NB4 (cell line): Measurements from ENCODE around the gene ATP2B3.

ENCODE experiments used
- DNase-seq: peaks from one replicate; pipeline ENCODE4 v3.0.0; 2010; ENCODE audit warnings: low read depth
- H3K4me3 ChIP-seq: one replicate; pipeline ENCODE4 v1.5.1; 2011; ENCODE audit warnings: mild to moderate bottlenecking, low read depth, low read length, moderate library complexity
- CTCF ChIP-seq: IDR thresholded peaks from one replicate; pipeline ENCODE4 v1.5.1; 2012; ENCODE audit warnings: low read depth, low read length
- MYC ChIP-seq: IDR thresholded peaks from 2 replicates; pipeline ENCODE4 v1.6.1; 2011; ENCODE audit warnings: low read depth, low read length
- POLR2A ChIP-seq: IDR thresholded peaks from 2 replicates; pipeline ENCODE4 v1.6.1; 2011; ENCODE audit warnings: mild to moderate bottlenecking; ENCODE audit not compliant: insufficient read length; ENCODE audit errors: extremely low read depth
- TF ChIP-seq, protein P1 (sequence below): IDR thresholded peaks from 2 replicates; pipeline ENCODE4 v1.6.1; 2011; ENCODE audit warnings: low read depth, low read length

The ATP2B3 gene

DNA sequence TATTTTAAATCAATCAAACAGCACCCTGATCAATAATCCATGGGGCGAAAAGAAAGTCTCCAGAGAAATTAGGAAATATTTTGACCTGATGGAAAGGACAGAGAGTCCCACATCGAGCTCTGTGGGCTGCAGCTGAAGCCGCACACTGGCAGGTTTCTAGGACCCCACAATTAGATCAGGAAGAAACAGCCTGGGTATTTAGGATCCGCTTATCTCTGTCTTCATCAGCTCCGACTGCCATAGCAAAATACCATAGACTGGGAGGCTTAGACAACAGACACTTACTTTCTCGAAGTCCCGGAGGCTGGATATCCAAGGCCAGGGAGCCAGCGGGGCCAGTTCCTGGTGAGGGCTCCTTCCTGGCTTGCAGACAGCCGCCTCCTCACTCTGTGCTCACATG is 45.1 kb downstream of the ATP2B3 start:
- no peak for DNase-seq
- TF ChIP-seq, protein P1, sequence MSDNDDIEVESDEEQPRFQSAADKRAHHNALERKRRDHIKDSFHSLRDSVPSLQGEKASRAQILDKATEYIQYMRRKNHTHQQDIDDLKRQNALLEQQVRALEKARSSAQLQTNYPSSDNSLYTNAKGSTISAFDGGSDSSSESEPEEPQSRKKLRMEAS: no peak
- no peak for TF ChIP-seq POLR2A

DNA sequence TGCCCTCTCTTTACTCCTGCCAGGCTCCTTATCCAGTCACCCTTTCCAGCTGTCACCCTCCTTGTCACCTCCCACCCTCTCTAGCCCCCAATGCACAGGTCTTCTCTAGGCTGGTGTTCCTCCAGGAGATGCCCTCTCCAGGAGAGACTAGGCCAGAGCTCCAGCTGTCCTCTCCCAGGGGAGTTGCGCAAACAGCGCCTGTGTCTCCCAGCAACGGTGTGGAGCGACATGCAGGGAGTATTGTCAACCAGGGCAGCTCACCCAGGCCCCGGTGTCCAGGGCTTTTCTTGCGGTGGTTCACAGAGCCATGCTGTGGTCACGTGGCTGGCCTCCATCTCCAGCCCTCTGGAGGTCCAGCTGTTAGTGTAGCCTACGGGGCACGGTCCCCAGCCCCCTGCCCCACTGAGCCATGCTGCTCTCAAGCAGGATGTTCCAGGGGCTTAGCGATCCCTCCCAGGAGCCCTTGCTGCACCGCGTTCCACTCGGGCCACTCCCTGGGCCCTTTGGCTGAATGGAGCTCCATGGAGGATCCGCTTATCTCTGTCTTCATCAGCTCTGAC is 46.7 kb downstream of the ATP2B3 start:
- DNase-seq: peak; percentile 81
- no peak overlapping the region for H3K4me3 ChIP-seq
- TF ChIP-seq, protein P1: no peak
- no peak for TF ChIP-seq CTCF
- TF ChIP-seq POLR2A: no peak
- TF ChIP-seq MYC: no peak

More for the DNA sequence above, 45.1 kb downstream of the ATP2B3 start:
- H3K4me3 ChIP-seq: no peak overlapping the region

DNA sequence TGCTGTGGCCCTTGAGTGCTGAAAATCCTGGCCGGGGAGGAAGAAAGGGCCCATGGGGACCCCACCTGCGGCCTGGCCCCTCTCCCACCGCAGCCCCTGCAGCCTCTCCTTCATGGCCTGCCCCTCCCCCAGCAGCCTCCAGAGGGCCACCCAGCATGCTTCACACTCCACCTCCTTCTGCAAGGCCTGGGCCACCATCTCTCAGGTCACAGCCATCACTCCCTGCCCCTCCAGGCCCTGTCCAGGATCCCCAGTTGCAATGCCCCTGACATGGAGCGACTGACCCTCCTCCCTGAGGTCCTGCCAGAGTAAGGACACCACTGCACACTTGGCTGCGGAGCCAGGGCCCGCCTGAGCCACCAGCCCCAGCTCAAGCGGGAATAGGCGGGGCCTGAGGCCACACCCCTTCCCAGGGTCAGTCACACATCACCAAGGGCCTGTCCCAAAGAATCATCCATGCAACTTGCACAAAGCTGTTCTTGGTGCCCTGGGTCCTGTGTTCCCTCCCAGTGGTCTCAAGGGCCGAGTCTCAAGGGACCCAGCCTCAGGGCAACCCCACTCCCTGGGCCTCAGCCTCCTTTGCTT is 48.6 kb downstream of the ATP2B3 start:
- no peak for DNase-seq
- TF ChIP-seq, protein P1: no peak
- TF ChIP-seq CTCF (no peak), POLR2A (no peak), MYC (no peak)
- H3K4me3 ChIP-seq: no peak overlapping the region

- no peak for DNase-seq
- H3K4me3 ChIP-seq: no peak overlapping the region
- TF ChIP-seq, protein P1: no peak
- TF ChIP-seq POLR2A: no peak
- TF ChIP-seq CTCF: no peak
- TF ChIP-seq MYC: no peak
These were observed 51.1 kb downstream of the ATP2B3 start for GRCh38 chrX:153568451-153569011.

DNA sequence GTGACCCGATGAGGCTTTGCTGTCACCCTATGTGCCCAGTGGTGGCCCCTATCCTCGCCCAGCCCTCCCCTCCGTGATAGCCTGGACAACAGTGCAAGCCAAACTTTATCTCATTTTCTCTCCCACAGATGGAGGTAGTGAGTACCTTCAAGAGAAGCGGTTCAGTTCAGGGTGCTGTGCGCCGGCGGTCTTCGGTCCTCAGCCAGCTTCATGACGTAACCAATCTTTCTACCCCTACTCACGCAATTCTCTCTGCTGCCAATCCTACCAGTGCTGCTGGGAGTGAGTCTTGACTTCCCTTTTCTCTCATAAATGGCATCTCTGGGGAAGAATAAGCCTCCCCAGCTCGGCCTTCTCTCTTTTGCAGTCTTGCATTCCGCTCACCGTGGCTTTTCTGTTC is 52.0 kb downstream of the ATP2B3 start:
- peak; percentile 92 for DNase-seq
- no peak overlapping the region for H3K4me3 ChIP-seq
- TF ChIP-seq MYC: no peak

- H3K4me3 ChIP-seq: no peak overlapping the region
- no peak for TF ChIP-seq MYC
- no peak for TF ChIP-seq CTCF
- DNase-seq: no peak
These were observed 54.1 kb downstream of the ATP2B3 start for GRCh38 chrX:153571534-153571908.

DNA sequence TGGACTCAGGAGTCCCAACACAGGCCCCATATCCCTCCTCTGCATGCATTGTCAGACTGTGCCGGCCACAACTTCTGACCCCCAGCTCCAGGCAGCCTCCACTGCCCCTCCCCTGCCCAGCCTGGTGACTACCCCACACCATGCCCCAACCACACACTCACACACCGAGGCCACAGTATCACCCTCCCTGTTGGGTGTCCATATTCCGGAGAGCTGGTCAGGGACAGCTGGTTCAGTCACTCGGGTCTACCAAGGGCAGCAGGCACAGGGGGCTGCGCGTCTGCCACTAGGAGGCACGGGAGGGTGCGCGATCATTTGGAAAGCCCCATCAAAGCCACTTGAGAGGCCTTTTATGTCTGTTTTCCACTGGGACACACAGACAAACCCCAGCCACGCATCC is 55.2 kb downstream of the ATP2B3 start:
- DNase-seq: no peak
- no peak for TF ChIP-seq MYC
- TF ChIP-seq, protein P1: no peak
- TF ChIP-seq CTCF: no peak
- no peak for TF ChIP-seq POLR2A
- H3K4me3 ChIP-seq: no peak overlapping the region
